Stimulated activated CD4-positive, alpha-beta T cell treated with anti-CD3 and anti-CD28 coated beads, Interleukin-4, amount 100 ng/mL, for 1 hour (primary cell): ENCODE data around the gene EML2.
"Not testable (repeated sequence)": the region's sequence is repeated elsewhere in the genome, so short reads cannot be mapped to it uniquely, and the experiment has no call there.

Experiments used
- DNase-seq: peaks from one replicate; pipeline ENCODE4 v3.0.0-alpha.2; 2020

The EML2 gene

DNA sequence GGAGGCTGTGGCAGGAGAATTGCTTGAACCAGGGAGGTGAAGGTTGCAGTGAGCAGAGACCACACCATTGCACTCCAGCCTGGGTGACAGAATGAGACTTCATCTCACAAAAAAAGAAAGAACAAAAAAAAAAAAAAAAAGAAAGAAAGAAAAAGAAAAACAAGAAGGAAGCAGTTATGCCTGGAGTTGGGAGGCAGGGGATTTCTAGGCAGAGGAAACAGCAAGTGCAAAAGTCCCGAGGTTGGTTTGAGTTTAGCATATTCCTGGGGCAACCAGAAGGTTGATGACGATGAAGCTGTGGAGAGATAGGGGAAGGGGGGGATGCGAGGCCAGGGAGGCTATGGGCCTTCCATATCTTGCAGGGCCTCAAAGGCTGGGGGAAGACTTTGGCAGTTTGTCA, 11.5 kb upstream of the EML2 start:
- DNase-seq: no peak

DNA sequence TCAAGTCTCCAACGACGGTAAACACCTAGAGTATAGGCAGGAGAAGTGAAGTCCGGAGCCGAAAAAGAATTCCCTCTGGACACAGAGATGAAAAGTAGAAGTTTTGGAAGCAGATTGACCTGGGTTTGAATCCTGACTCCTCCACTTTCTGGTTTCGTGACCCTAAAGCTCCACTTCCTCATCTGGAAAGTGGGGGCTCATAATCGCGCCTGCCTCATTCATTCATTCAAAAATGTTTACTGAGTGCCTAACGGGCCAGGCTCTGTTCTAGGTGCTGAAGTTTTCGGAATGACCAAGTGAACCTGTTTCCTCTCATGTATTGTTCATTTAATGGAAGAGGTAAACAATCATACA, 7.1 kb upstream of the EML2 start:
- no peak for DNase-seq

DNA sequence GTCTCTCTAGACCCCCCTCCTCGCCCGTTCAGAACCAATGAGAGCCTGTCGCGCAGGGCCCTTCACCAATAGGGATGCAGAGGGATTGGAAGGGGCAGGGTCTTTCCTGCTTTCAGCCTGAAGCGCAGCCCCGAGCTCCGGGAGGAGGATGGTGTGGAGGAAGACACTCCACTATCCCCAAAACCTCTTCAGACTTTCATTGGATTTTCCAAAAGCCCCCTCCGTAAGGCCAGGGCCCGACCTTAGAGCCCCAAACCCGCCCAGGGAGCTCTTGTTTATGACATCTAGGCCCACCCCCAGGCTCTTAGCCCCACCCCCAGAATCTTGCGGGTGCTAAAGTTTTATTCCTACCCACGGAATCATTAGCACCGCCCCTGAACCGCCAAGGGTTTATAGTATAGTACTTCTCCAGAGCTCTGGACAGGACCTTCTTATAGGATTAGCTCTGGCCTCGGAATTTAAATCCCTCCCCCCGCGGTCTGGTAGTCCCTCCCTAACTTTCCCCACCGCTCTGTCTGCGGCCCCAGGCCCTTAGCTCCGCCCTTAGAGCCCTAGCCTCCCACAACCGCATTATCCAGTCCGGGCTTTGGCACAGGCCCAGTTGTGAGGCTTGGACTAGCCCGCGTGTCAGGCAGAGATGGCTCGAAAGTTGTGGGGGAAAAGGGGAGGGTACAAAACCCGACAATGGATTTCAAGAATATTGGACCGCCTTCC, 6.6 kb upstream of the EML2 start:
- peak; percentile 80 for DNase-seq

DNA sequence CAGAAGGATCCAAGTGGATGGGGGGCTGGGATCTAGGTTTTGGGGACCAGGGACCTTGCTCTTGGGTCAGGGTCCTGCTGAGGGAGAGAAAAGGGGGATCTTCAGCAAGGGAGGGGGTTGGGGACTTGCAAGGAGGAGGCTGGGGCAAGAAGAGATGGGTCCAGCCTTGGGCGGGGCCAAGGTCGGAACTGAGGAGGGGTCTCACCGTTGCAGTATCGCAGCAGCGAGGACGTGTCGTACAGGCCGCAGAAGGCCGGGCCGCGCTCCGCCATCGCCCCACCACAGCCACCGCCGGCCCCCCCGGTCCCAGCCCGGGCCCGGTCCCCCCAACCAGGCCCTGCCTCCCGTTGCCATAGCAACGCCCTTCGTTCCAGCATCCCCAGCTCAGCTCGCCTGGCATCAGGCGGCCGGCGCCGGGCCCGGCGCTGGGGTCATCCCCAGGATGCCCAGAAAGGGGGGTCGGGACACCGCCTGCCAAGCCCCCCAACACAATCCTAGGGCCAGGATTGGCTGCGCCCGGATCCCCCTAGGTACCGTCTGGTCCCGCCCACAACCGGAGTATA, 6.0 kb upstream of the EML2 start:
- no peak for DNase-seq

DNA sequence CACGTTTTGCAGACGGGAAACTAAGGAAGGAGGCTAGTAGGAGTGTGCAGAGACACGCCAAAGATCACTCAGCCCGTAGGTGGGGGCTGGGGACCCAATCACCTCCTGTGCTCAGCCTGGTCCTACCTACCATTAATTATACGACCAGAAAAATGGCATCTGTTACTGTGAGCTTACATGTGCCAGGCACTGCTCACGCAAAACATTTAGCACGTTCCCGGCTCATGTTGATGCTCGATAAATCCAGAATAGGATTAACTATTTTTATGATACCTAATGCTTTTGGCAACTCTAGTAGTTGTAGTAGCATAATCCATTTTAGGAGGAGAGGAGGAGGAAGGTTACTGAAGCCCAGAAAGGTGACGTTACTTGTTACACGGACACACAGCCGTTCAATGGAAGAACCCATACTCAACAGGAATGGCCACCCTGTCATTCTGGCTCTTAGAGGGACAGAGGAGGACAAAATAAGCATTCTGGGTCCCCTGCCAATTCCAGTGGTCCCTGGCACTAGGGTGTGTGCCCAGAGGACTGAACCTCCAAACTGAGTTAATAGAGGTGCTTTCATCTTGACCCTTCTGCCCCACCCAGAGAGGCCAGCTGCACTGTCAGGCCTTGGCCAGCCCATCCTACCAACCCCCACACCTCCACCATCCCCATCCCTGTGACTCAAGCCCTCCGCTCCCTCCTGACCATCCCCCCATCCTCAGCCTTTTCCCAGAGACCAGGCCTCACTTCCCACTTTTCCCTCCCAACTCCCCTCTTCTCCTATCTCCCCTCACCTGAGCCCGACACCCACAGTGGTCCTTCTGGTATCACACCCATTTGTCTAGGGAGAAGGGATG, 5.0 kb upstream of the EML2 start:
- no peak for DNase-seq

DNA sequence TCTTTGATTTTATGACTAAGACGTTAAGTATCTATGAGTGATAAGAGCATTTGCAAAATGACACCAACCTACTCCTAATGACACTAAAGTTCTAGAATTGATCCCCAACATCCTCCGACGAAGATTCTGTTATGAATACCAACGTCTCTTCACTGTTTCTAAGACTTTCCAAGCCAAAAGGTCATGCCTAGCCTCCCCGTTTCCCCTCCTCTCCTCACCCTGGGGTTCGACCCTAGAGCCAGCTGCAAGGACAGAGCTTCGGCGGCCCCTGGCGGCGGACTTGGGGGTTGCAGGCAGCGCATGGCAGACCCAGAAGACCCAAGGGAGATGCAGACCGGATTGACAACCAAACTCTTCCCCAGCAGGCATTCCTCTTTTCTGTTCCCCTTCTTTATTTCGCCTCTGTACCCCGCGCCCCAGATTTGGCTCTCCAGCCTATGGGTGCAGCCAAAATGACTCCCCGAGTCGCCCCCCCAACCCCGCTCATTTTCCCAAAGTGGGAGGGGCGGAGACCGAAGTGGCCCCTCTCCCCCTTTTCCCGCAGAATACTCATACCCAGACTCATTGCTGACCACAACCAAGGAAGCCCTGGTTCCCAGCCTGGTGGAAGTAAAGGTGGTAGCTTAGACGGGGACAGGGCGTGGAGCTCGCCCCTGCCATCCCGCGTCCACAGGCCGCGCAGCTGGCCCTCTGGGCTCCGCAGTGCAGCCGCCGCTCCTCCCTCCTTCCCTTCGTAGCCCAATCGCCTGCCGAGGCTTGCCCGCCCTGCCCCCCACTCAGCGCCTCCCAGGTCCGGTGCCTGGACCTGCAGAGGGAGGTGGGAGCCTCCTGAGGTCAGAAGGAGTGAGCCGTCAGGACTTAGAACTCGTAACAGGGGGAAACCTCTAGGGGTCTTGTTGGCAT, 4.1 kb upstream of the EML2 start:
- DNase-seq: peak; percentile 96

DNA sequence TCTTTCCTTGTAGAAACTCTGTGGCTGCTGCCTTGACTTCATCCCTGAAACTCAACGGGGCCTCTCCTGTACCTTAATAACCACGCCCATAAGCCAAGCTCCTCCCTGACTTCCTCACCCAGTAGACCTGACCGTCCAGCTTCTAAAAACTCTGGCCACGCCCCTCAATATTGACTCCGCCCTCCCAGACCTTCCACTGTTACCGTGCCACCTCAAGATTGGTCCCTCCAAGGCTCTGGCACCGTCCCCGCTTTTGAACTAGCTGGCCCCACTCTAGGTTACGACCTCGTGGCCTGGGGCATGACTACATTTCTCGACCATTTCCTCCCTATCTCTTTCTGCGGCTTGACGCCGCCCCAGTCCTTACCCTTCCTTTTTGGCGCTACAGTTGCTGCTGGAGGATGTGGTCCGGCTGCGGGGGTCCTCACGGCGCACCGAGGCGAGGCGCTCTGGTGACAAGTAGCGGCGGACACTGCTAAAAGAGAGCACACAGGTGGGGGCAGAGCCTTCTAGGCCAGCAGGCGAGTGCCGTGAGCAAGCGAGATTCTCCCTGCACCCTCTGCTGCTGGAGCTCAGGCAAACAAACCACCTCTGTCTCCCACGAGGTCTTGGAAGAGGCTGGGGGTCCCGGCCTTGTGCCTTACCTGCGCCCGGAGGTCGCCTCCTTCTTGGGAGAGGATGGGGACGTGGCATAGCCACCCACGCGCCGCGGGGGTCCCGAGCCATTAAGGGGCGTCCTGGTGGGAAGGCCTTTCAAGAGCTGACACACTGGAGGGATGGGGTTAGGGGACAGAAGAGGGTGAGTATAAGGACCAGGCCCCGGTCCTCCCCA, 2.3 kb upstream of the EML2 start:
- DNase-seq: peak; percentile 75

DNA sequence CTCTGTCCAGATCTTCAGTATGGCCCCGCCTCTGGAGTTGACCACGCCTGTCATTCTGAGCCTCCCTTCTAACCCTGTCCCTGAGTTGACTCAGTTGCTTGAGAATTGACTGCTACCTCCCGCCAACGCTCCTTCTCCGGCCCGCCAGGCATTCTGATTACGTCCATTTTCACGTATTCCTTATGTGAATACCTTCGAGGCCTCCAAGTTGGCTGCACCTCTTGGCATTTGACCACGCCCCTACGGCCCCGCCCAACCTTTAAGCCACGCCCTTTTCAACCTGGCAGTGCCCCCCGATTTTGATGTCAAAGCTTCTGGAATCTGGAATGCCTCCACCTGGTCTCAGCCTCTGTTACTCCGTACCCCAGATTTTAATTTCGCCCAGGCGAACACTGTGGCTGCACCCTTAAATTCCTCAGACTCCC, 1.7 kb upstream of the EML2 start:
- DNase-seq: peak; percentile 42

DNA sequence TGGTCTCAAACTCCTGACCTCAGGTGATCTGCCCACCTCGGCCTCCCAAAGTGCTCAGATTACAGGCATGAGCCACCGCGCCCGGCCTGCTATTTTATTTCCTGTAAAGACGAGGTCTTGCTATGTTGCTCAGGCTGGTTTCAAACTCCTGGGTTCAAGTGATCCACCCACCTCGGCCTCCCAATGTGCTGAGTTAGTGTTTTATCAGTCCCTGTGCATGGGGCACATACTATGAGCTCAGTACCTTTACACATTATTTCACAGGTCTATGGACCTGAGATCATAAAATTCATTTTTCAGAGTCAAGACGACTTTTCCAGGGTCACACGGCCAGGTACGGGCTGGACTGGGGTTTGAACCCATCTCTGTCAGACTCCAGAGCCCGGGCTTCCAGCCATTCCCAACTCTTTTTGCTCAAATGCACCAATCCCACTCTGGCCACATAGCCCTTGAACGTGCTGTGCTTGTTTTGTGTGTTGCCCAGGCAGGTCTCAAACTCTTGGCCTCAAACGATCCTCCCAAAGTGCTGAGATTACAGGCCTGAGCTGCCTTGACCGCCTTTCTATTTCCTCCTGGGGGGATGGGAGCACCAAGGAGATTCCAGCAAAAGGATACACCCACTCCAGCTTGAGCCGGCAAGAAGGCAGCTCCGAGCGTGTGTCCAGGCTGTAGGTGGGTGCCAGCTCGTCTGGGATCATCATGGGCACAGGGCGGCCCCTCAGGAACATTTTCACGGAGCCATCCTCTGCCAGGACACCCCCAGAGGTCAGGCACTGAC, 1.1 kb downstream of the EML2 start:
- no peak for DNase-seq

DNA sequence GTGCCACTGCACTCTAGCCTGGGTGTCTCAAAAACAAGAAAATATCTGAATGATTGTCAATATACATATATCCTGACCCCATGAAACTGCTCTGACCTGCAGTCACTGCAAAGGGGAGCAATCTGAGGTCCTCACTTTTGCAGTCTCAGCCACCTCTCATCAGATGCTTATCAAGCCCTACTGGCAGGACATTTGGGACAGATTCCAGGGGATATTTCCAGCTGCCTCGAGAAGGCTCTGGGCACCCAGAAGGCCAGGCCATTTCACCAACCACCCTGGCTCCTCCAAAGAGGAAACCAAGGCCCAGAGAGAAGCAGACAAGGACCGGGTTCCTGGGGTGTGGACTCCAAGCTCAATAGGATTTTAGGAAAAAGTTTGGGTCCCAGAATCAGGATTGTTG, 2.3 kb downstream of the EML2 start:
- no peak for DNase-seq

DNA sequence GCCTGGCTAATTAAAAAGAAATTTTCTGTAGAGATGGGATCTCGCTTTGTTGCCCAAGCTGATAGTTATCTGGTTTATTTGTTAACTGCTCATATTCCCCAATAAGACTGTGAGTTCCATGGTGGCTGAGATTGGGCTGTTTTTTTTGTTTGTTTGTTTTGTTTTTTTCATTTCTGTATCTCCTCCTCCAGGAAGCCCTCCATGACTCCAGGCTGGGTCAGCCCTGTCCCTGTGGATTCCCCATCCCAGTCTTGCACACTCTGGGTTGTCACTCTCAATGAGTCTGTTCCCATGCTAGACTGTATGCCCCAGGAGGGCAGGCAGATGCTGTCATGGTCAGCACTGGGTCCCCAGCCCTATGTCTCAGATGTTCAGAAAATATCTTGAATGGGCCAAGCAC, 2.9 kb downstream of the EML2 start:
- DNase-seq: no peak

DNA sequence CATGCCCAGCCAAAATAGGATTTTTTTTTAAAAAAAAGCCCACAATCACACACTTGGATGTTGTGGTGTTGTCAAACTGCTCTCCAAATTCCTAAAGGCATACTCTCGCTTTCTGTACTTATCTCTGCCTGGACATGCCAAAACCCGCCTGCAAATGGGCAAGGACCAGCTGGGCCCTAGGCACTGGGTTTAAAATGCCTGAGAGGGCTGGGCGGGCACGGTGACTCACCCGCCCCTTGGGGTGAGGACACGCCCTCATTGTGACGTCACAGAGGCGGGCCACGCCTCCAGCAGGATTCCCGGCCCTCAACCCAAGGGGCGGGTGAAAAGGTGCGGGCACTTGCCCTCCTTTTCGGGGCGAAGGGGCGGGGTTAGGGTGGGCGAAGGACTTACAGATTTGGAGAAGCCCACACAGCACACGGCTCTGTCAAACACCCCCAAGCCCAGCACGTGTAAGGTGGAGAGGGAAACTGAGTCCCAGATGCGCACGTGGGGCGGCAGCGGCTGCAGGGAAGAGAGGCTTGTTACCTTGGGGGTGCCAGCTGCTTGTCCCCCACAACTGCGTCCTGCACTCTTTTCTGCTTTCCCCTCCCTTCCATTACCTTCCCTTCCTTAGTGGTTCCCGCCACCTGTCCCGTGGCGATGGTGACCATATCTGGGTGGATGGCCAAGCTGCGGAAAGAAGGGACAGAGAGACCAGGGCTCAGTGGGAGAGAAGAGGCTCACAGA, 6.6 kb downstream of the EML2 start:
- peak; percentile 51 for DNase-seq

DNA sequence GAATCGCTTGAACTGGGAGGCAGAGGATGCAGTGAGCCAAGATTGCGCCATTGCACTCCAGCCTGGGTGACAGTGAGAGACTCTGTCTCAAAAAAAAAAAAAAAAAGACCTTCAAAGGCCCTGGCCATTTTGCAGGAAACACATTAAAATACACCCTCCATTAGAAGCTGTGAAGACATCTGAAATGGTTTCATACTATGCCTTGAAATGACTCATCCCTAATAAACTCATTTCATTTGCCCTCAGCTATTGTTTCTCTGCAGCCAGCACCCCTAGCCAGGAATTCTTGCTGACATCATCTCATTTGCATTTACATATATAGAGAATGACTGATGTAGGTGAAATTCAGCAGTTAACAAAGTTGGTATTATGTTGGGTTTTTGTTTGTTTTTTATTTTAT, 8.7 kb downstream of the EML2 start:
- no peak for DNase-seq

DNA sequence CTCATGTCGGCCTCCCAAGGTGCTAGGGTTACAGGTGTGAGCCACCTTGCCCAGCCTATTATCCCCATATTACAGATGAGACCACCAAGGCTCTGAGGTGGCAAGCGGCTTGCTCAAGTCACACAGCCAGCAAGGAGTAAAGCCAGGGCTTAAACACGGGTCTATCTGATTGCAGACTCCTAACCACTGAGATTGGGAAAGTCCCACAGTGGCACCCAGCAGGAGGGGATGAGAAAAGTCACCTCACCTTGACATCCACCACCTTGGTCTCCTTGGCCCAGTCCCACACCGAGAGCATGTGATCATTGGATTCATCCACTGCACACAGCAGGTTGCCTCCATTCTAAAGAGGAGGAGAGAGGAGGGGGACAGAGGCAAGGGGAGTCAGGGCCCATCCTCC, 9.5 kb downstream of the EML2 start:
- DNase-seq: no peak

DNA sequence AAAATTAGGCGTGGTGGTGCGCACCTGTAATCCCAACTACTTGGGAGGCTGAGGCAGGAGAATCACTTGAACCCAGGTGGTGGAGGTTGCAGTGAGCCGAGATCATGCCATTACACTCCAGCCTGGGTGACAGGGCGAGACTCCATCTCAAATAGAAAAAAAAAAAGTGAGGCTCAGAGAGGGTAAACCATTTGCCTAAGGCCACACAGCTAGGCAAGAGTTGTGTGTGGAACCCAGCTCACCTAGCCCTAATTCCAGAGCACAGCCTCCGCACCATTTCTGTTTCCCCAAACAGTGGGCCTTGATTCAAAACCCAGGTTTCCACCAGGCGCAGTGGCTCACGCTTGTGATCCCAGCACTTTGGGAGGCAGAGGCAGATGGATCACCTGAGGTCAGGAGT, 11.0 kb downstream of the EML2 start:
- DNase-seq: not testable (repeated sequence)

DNA sequence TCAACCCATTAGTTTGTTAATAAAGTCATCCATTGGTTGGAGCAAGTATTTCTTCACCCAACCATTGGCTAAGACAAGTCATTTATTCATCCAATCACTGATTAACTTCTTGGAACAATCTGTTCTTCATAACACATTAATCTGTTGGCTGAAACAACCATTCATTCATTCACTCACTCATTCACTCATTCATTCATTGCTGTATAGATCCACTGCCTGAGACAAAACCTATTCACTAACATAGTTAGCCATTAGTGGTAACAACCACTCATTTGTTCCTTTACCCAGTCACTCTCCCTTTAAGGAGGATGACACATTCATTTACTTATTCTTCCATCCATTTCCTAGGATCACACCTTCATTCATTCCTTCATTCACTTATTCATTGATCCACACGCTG, 15.2 kb downstream of the EML2 start:
- no peak for DNase-seq

DNA sequence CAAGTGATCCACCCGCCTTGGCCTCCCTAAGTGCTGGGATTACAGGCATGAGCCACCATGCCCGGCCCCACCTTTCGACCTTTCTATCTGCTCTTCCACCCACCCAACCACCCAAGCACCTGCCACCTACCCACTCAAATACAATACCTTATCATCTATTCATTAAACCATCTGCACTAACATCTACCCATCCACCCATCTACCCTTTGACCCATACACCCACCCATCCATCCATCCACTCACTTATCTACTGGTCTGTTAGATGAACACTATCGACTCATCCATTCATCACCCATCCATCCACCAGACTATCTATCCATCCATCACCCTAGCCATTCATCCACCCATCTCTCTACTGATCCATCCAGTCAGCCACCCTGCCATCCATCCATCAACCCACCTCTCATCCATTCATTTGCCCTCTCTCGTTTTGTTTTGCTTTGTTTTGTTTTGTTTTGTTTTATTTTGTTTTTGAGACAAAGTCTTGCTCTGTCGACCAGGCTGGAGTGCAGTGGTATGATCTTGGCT, 17.2 kb downstream of the EML2 start:
- no peak for DNase-seq

DNA sequence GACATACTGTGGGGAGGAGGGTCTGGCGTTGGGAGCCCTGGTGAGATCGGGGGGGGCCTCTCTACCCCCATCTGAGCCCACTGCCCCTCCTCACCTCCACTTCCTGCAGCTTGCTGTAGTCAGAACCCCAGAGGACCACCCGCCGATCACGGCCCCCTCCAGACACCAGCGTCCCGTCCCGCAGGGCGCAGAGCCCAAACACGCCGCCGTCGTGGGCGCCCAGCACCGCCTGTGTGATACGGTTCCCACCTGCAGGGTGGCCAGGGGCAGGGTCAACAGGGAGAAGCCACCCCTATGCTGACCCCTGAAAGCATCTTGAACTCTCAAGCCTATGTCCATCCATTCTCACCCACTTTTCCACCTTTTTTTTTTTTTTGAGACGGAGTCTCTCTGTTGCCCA, 17.8 kb downstream of the EML2 start:
- no peak for DNase-seq

DNA sequence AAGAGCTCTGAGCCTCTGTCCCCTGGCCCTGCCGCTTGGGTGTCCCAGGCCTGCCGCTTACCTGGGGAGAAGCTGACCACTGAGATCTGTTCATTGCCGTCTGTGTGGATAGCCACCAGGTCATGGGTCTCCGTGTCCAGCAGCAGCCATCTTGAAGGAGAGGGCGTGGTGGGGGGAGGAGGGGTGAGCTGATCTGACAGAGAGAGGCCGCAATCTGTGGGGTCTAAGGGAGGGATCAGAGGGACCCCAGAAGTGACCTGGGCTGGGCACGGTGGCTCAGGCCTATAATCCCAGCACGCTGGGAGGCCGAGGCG, 22.5 kb downstream of the EML2 start:
- DNase-seq: no peak
